OCI-LY3 (cell line): ENCODE data around the gene TAF4.

Source experiments
- EZH2phosphoT487 ChIP-seq: fragments of 200-600 bp; shearing (Covaris generic); IDR thresholded peaks from 2 replicates; pipeline ENCODE4 v1.6.1; 2018; ENCODE audit warnings: antibody characterized with exemption, mixed run types, low read depth
- TF ChIP-seq, protein P1 (sequence below): fragments of 200-600, 300-600 bp; sonication (generic); IDR thresholded peaks from 2 replicates; pipeline ENCODE4 v1.5.1; 2014; ENCODE audit warnings: antibody characterized with exemption, low read length, low read depth

- TF ChIP-seq, protein P1, sequence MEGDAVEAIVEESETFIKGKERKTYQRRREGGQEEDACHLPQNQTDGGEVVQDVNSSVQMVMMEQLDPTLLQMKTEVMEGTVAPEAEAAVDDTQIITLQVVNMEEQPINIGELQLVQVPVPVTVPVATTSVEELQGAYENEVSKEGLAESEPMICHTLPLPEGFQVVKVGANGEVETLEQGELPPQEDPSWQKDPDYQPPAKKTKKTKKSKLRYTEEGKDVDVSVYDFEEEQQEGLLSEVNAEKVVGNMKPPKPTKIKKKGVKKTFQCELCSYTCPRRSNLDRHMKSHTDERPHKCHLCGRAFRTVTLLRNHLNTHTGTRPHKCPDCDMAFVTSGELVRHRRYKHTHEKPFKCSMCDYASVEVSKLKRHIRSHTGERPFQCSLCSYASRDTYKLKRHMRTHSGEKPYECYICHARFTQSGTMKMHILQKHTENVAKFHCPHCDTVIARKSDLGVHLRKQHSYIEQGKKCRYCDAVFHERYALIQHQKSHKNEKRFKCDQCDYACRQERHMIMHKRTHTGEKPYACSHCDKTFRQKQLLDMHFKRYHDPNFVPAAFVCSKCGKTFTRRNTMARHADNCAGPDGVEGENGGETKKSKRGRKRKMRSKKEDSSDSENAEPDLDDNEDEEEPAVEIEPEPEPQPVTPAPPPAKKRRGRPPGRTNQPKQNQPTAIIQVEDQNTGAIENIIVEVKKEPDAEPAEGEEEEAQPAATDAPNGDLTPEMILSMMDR, result no peak
- no peak for TF ChIP-seq EZH2phosphoT487
Observed at GRCh38 chr20:61975407-61976129, 90.1 kb downstream of the TAF4 start.
